Measurements from ENCODE around the gene CD300H. TPM values are rescaled to one million over a fixed set of nuclear protein-coding genes. Genes with fewer than 3 reads are reported as not detected.
"Not testable (repeated sequence)": the region's sequence is repeated elsewhere in the genome, so short reads cannot be mapped to it uniquely, and the experiment has no call there.

CD300H gene
- total RNA-seq, 1 experiment from 2014 or later, result not detected

DNA sequence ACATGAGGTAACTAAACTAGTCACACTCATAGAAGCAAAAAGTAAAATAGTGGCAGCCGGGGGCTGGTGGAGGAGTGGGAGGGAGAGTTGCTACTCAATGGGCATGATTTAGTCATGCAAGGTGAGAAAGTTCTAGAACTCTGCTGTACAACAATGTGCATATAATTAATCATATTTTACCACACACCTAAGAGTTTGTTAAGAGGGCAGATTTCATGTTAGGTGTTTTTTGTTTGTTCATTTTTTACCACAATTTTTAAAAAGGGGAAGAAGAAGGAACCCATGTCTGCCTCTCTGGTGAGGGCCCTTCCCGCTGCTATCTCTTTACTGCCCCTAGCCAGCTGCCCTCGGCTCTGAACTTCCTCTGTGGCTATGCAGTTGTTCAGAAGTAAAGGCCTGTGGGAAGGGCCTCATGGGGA lies 47.3 kb downstream of the CD300H start:
- no peaks in the 10 kb centered on the region for H3K36me3 ChIP-seq (ENCODE audit: insufficient read depth, low read length, poor library complexity, severe bottlenecking)
- H3K27ac ChIP-seq (ENCODE audit: low read depth, low read length, poor library complexity, severe bottlenecking), result no peak overlapping the region
- BruUV-seq (replicated peaks), result no TSS peak
- intact Hi-C loops (cut with micrococcal nuclease; ENCODE audit: unreplicated experiment), result no loop called here
- no peaks in the 10 kb centered on the region for H3K4me1 ChIP-seq (ENCODE audit: insufficient read depth, low read length, poor library complexity, severe bottlenecking)
- no peak for TF ChIP-seq EZH2 (IDR thresholded peaks at IDR 0.05; ENCODE audit: borderline replicate concordance, low read depth, low read length, poor library complexity, severe bottlenecking)
- TF ChIP-seq, protein P1, sequence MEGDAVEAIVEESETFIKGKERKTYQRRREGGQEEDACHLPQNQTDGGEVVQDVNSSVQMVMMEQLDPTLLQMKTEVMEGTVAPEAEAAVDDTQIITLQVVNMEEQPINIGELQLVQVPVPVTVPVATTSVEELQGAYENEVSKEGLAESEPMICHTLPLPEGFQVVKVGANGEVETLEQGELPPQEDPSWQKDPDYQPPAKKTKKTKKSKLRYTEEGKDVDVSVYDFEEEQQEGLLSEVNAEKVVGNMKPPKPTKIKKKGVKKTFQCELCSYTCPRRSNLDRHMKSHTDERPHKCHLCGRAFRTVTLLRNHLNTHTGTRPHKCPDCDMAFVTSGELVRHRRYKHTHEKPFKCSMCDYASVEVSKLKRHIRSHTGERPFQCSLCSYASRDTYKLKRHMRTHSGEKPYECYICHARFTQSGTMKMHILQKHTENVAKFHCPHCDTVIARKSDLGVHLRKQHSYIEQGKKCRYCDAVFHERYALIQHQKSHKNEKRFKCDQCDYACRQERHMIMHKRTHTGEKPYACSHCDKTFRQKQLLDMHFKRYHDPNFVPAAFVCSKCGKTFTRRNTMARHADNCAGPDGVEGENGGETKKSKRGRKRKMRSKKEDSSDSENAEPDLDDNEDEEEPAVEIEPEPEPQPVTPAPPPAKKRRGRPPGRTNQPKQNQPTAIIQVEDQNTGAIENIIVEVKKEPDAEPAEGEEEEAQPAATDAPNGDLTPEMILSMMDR (conservative IDR thresholded peaks at IDR 0.05; ENCODE audit: low read depth, low read length), result no peak
- ChIA-PET POLR2A (ENCODE audit: low non-redundant PET) (no interaction called here), CTCF (interaction anchor here (0.6 kb wide), 1 partner anchor 25 kb away, joined by 3 read pairs; no protein-coding TSS in a partner anchor)
- peaks cover 42% of the 10 kb centered on the region for H3K27me3 ChIP-seq (replicated peaks; ENCODE audit: insufficient read depth, low read depth, low read length, poor library complexity)
- DNase-seq (ENCODE audit: low spot score), result no peak
- H3K4me3 ChIP-seq (ENCODE audit: low read depth, low read length, poor library complexity, severe bottlenecking), result no peak overlapping the region
- no peaks in the 10 kb centered on the region for H3K9me3 ChIP-seq (ENCODE audit: low read depth, low read length, poor library complexity, severe bottlenecking)

DNA sequence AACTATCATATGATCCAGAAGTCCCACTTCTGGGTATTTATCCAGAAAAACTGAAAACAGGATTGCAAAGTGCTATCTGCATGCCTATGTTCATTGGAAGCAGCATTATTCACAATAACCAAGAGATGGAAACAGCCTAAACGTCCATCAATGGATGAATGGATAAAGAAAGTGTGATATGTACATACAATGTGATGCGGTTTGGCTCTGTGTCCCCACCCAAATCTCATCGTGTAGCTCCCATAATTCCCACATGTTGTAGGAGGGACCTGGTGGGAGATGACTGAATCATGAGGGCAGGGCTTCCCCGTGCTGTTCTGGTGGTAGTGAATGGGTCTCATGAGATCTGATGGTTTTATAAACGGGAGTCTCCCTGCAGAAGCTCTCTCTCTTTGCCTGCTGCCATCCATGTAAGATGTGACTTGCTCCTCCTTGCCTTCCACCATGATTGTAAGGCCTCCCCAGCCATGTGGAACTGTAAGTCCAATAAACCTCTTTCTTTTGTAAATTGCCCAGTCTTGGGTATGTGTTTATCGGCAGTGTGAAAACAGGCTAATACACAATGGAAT lies 48.8 kb downstream of the CD300H start:
- H3K4me1 ChIP-seq (ENCODE audit: insufficient read depth, low read length, poor library complexity, severe bottlenecking); POLR2A ChIA-PET (ENCODE audit: low non-redundant PET); H3K27ac ChIP-seq (ENCODE audit: low read depth, low read length, poor library complexity, severe bottlenecking); CTCF ChIA-PET; H3K36me3 ChIP-seq (ENCODE audit: insufficient read depth, low read length, poor library complexity, severe bottlenecking); H3K4me3 ChIP-seq (ENCODE audit: low read depth, low read length, poor library complexity, severe bottlenecking); H3K9me3 ChIP-seq (ENCODE audit: low read depth, low read length, poor library complexity, severe bottlenecking); intact Hi-C loops (cut with micrococcal nuclease; ENCODE audit: unreplicated experiment); DNase-seq (ENCODE audit: low spot score); BruUV-seq (replicated peaks): not testable (repeated sequence)
- peaks cover 30% of the 10 kb centered on the region for H3K27me3 ChIP-seq (replicated peaks; ENCODE audit: insufficient read depth, low read depth, low read length, poor library complexity)

DNA sequence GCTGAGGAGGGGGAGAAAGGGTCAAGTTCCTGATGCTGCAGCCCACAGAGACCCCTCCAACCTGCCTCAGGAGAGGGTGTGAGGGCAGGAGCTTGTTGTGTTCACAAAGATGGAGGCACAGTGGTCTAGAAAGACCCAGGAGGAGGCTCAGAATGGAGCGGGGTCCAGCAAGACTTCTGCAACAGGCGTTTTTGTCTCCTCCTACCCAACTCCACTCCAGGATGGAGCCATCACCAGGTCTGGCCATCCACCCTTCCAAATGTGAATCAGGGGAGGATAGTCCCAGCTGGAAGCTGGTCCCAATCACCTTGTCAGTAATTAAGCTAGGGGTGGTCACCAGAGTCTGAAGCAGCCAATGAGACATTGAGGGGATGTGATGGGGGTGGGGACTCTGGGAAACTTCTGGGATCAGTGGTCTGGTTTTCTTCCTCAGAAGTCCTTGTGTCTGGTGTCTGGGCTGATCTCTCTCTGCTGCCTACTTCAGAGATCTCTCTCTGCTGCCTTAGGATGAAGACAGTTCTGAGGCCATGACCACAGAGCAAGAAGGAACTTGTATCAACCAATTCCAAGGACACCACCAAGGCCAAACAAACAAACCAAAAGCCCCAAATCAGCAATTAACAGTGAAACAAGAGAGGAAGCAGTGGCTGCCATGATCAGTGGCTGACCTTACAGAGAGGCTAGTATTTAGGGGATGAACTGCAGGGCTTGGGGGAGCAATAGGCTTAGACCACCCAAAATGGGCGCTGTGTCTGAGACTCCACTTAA lies 50.6 kb downstream of the CD300H start:
- DNase-seq (ENCODE audit: low spot score), result no peak
- intact Hi-C loops (cut with micrococcal nuclease; ENCODE audit: unreplicated experiment), result no loop called here
- H3K27ac ChIP-seq (ENCODE audit: low read depth, low read length, poor library complexity, severe bottlenecking), result no peak overlapping the region
- peaks cover 12% of the 10 kb centered on the region for H3K27me3 ChIP-seq (replicated peaks; ENCODE audit: insufficient read depth, low read depth, low read length, poor library complexity)
- no TSS peak for BruUV-seq (replicated peaks)
- ChIA-PET POLR2A (ENCODE audit: low non-redundant PET) (no interaction called here), CTCF (no interaction called here)
- H3K4me3 ChIP-seq (ENCODE audit: low read depth, low read length, poor library complexity, severe bottlenecking), result no peak overlapping the region
- no peaks in the 10 kb centered on the region for H3K36me3 ChIP-seq (ENCODE audit: insufficient read depth, low read length, poor library complexity, severe bottlenecking)
- peaks cover 6% of the 10 kb centered on the region for H3K9me3 ChIP-seq (ENCODE audit: low read depth, low read length, poor library complexity, severe bottlenecking)
- H3K4me1 ChIP-seq (ENCODE audit: insufficient read depth, low read length, poor library complexity, severe bottlenecking), result no peaks in the 10 kb centered on the region
- TF ChIP-seq EZH2 (IDR thresholded peaks at IDR 0.05; ENCODE audit: borderline replicate concordance, low read depth, low read length, poor library complexity, severe bottlenecking), result no peak
- TF ChIP-seq, protein P1 (conservative IDR thresholded peaks at IDR 0.05; ENCODE audit: low read depth, low read length), result no peak
